HEK293 (cell line): ENCODE data around the gene IRX2.

Experiments
- CTCF ChIA-PET: fragments of 350-600 bp; formaldehyde crosslinking; extraction: SDS; loops from one replicate; lab custom pipeline; 2021; ENCODE audit warnings: antibody characterized with exemption; lab: Yijun Ruan, JAX
- POLR2A ChIA-PET: fragments of 300-600 bp; formaldehyde crosslinking; extraction: SDS; loops from one replicate; lab custom pipeline; 2020; ENCODE audit warnings: antibody characterized with exemption, inconsistent platforms; lab: Yijun Ruan, JAX
- H3K27ac ChIP-seq: fragments of 200-500 bp; sonication (Bioruptor generic); 2 replicates; pipeline ENCODE4 v1.5.1; 2014; ENCODE audit warnings: low read depth, low read length, control low read depth, inconsistent platforms; ENCODE audit errors: extremely low read depth
- H3K36me3 ChIP-seq, 2 experiments: fragments of 200-500 bp in 1 of 2; sonication (Bioruptor generic) in 1 of 2; 1 replicate in 1 of 2; 2 replicates in 1 of 2; pipeline ENCODE4 v1.5.1; 2014 to 2017; ENCODE audit warnings: inconsistent platforms in 2 of 2, low read length in 2 of 2; ENCODE audit not compliant: control insufficient read depth in 2 of 2, insufficient read depth in 1 of 2
- H3K4me1 ChIP-seq: fragments of 200-500 bp; sonication (Bioruptor generic); 2 replicates; pipeline ENCODE4 v1.5.1; 2014; ENCODE audit warnings: mild to moderate bottlenecking, low read length, inconsistent platforms; ENCODE audit not compliant: control insufficient read depth, insufficient read depth
- H3K4me3 ChIP-seq: 2 replicates; pipeline ENCODE4 v1.5.1; 2011; ENCODE audit warnings: low read depth, mild to moderate bottlenecking, control low read depth, low read length, moderate library complexity
- H3K9me3 ChIP-seq: fragments of 200-500 bp; sonication (Bioruptor generic); 2 replicates; pipeline ENCODE4 v1.5.1; 2014; ENCODE audit warnings: low read depth, low read length, inconsistent platforms; ENCODE audit not compliant: control insufficient read depth, insufficient read depth
- EGR2 ChIP-seq: fragments of 450-650 bp; formaldehyde crosslinking; IDR thresholded peaks from 2 replicates; pipeline ENCODE4 v1.5.1; 2016; ENCODE audit warnings: low read depth, missing biosample characterization, missing genetic modification characterization
- GLIS1 ChIP-seq: fragments of 450-650 bp; formaldehyde crosslinking; IDR thresholded peaks from 2 replicates; pipeline ENCODE4 v1.5.1; 2016; ENCODE audit warnings: missing biosample characterization, missing genetic modification characterization
- PBX3 ChIP-seq: sonication (generic); formaldehyde crosslinking; IDR thresholded peaks from 2 replicates; pipeline ENCODE4 v1.8.1; 2022; ENCODE audit warnings: mild to moderate bottlenecking, moderate library complexity, missing genetic modification reagents
- ZBTB17 ChIP-seq: fragments of 450-650 bp; formaldehyde crosslinking; IDR thresholded peaks from 2 replicates; pipeline ENCODE4 v1.5.1; 2016; ENCODE audit warnings: missing biosample characterization, missing genetic modification characterization
- ZBTB7A ChIP-seq: fragments of 450-650 bp; formaldehyde crosslinking; IDR thresholded peaks from 2 replicates; pipeline ENCODE4 v1.5.1; 2016; ENCODE audit warnings: low read depth, missing biosample characterization, missing genetic modification characterization
- ZFHX2 ChIP-seq: fragments of 450-650 bp; formaldehyde crosslinking; conservative IDR thresholded peaks from 2 replicates; pipeline ENCODE4 v1.5.1; 2016; ENCODE audit warnings: missing biosample characterization, missing genetic modification characterization
- ZNF121 ChIP-seq: fragments of 450-650 bp; formaldehyde crosslinking; IDR thresholded peaks from 2 replicates; pipeline ENCODE4 v1.5.1; 2016; ENCODE audit warnings: missing biosample characterization, missing genetic modification characterization
- ZNF274 ChIP-seq, 2 experiments: fragments of 200-500 bp in 1 of 2; fragments of 450-650 bp in 1 of 2; sonication (Bioruptor generic) in 1 of 2; formaldehyde crosslinking in 1 of 2; IDR thresholded peaks; 2 replicates each; pipeline versions ENCODE4 v1.5.1 to v1.6.1; 2014 to 2016; ENCODE audit warnings: borderline replicate concordance in 1 of 2, inconsistent platforms in 1 of 2, low read length in 1 of 2, missing biosample characterization in 1 of 2, missing genetic modification characterization in 1 of 2
- ZNF394 ChIP-seq: fragments of 450-650 bp; formaldehyde crosslinking; IDR thresholded peaks from 2 replicates; pipeline ENCODE4 v1.5.1; 2016; ENCODE audit warnings: missing biosample characterization, missing genetic modification characterization, mild to moderate bottlenecking, moderate library complexity, borderline replicate concordance
- ZNF555 ChIP-seq: fragments of 450-650 bp; formaldehyde crosslinking; conservative IDR thresholded peaks from 2 replicates; pipeline ENCODE4 v1.5.1; 2017; ENCODE audit warnings: missing biosample characterization, mild to moderate bottlenecking, missing genetic modification characterization, inconsistent platforms
- ZNF610 ChIP-seq: fragments of 450-650 bp; formaldehyde crosslinking; IDR thresholded peaks from 2 replicates; pipeline ENCODE4 v1.5.1; 2016; ENCODE audit warnings: missing biosample characterization, missing genetic modification characterization, borderline replicate concordance
- ZNF621 ChIP-seq: fragments of 450-650 bp; formaldehyde crosslinking; IDR thresholded peaks from 2 replicates; pipeline ENCODE4 v1.5.1; 2017; ENCODE audit warnings: missing biosample characterization, missing genetic modification characterization
- ZNF624 ChIP-seq: fragments of 450-650 bp; formaldehyde crosslinking; IDR thresholded peaks from 2 replicates; pipeline ENCODE4 v1.5.1; 2017; ENCODE audit warnings: missing biosample characterization, missing genetic modification characterization
- ZNF692 ChIP-seq: fragments of 450-650 bp; formaldehyde crosslinking; IDR thresholded peaks from 2 replicates; pipeline ENCODE4 v1.5.1; 2016; ENCODE audit warnings: missing biosample characterization, missing genetic modification characterization
- TF ChIP-seq, protein P1 (sequence below): fragments of 450-650 bp; formaldehyde crosslinking; IDR thresholded peaks from 2 replicates; pipeline ENCODE4 v1.5.1; 2016; ENCODE audit warnings: missing biosample characterization, missing genetic modification characterization
- TF ChIP-seq, protein P2 (sequence below): fragments of 450-650 bp; formaldehyde crosslinking; IDR thresholded peaks from 2 replicates; pipeline ENCODE4 v1.5.1; 2016; ENCODE audit warnings: missing biosample characterization, missing genetic modification characterization

Gene IRX2

DNA sequence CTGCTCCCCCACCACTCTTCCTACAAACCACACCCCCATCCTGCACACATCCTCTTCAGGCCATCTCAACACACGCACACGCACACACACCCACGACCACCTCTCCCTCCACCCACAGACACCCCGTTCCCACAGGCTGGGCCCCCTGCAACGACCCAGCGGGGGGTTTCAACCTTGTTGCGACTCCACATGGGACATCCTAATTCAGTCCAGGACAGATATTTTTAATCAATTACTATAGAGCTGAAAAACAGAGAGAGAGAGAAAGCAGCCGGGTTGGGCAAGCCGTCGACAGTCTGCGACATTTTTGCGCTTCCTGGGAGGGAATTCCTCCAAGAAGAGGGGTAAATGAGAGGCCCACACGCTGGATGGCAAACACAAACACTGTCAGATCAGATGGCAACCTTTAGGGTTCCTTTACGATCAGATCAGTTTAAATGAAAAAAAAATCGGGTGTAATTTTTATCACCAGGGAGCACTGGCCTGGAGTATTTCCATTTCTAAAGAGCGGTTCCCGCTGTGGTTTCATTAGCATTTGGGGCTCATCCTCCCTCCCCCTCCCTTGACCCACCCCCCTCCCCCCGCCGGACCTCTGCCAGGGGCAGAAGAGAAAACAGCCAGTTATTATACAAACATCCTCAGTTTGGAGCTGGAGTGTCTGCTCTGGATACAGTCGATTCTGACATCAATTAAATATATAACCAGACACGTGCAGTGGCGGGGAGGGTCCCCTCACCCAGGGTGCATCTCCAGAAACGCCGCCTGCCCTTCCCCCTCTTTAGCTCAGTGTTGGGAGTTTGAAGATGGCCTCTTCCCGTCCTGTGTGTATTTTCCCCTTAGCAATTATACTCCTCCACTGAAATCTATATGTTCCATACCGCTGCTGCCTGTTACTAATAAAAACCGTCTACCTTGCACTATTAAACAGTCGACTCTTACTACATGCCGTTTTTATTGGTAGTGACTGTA, 2.3 kb upstream of the IRX2 start:
- ChIA-PET CTCF (interaction anchor here (0.6 kb wide), 1 partner anchor 10 kb away, joined by 3 read pairs; no protein-coding TSS in a partner anchor), POLR2A (no interaction called here)
- Histone ChIP-seq H3K27ac (no peak overlapping the region), H3K4me3 (no peak overlapping the region), H3K36me3 (no peaks in the 10 kb centered on the region), H3K4me1 (no peaks in the 10 kb centered on the region), H3K9me3 (no peaks in the 10 kb centered on the region; the same call in 1 of the 2 replicates)
- peak; percentile 57 for TF ChIP-seq ZFHX2 (tag by site-specific recombination)
- peak; percentile 71 for TF ChIP-seq EGR2 (tag by site-specific recombination)
- TF ChIP-seq ZNF274 (IDR thresholded peaks at IDR 0.05; ENCODE audit: low read length), result no peak
- no peak for TF ChIP-seq ZNF274 (tag by site-specific recombination; IDR thresholded peaks at IDR 0.05; ENCODE audit: borderline replicate concordance)

GRCh38 chr5:2752821-2753439, 1.5 kb upstream of the IRX2 start:
- no peaks in the 10 kb centered on the region; the same call in 1 of the 2 replicates for H3K9me3 ChIP-seq
- CTCF ChIA-PET, result no interaction called here
- H3K27ac ChIP-seq, result no peak overlapping the region
- no peaks in the 10 kb centered on the region for H3K4me1 ChIP-seq
- no peak for TF ChIP-seq ZNF621 (tag by site-specific recombination)
- TF ChIP-seq GLIS1 (tag by site-specific recombination), result no peak
- POLR2A ChIA-PET, result no interaction called here
- no peak overlapping the region for H3K4me3 ChIP-seq
- no peaks in the 10 kb centered on the region for H3K36me3 ChIP-seq

DNA sequence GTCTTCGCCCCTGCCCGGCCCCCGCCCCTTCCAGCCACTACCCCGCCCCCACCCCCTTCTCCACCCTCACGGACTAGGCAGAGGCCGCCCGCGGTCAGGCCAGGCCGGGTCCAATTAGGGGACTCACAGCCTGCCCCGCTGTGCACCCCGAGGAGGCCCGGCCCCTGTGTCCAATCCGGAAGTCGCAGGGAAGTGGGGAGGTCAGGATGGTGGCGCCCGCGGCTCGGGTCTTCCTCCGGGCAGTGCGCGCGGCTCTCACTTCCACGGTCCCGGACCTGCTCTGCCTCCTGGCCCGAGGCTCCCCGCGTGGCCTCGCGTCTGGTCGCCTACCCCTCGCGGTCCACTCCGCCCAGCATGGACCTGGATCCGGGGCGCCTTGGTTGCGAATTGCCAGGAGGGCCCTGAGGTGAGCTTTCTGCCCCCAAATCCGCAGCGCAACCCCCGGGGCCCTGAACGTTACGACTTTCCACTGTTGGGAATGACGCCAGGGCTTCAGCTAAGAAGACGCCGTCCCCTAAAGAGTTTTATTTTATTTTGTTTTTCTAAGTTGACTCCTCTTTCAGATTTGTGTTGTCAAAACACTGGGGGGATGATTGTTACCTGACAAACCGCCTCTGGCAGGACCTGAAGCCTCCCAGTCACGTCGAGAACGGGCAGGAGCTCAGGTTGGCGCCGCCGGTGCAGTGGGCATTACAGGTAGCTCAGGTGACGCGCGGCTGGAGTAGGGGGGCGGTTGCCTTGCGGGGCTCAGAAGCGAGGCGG, 763 bp upstream of the IRX2 start:
- Histone ChIP-seq H3K9me3 (no peaks in the 10 kb centered on the region; the same call in 1 of the 2 replicates), H3K36me3 (no peaks in the 10 kb centered on the region), H3K4me3 (no peak overlapping the region; the same call in 1 of the 2 replicates), H3K4me1 (no peaks in the 10 kb centered on the region), H3K27ac (no peak overlapping the region)
- TF ChIP-seq ZNF121, result no peak
- ChIA-PET CTCF (no interaction called here), POLR2A (no interaction called here)

DNA sequence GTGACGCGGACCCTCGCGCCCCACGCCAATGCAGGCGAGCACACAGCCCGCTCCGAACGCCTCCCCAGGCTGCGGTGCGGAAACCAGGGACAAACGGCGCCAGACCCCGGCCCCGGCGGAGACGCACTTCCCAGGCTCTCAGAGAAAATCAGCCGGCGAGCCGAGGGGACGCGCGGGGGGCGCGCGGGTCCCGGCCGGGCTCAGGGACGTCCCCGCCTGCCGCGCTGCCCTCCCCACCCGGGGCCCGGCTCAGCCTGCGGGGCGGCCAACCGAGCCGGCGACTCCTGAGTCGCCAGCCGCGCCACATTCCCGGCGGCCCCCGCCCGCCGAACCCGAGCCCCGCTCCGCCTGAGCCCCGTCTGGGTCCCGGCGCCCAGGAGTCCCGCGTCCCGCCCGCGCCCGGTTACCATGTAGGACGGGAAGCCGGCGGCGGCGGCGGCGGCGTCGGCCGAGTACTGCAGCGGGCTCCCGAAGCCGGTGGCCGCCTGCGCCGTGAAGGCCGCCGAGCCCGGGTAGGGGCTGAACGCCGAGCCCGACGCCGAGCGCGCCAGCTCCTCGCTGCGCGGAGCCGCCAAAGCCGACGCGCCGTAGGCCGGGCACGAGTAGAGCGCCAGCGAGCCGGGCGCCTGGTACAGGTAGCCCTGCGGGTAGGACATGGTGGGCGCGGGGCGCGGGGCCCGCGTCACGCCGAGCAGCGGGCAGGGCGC, 566 bp downstream of the IRX2 start:
- ChIA-PET POLR2A (no interaction called here), CTCF (no interaction called here)
- Histone ChIP-seq H3K9me3 (no peaks in the 10 kb centered on the region; the same call in 1 of the 2 replicates), H3K4me3 (no peak overlapping the region), H3K36me3 (no peaks in the 10 kb centered on the region), H3K27ac (no peak overlapping the region), H3K4me1 (no peaks in the 10 kb centered on the region)
- TF ChIP-seq ZNF555 (tag by site-specific recombination), result no peak
- TF ChIP-seq ZNF624 (tag by site-specific recombination), result no peak
- TF ChIP-seq ZBTB17 (tag by site-specific recombination), result no peak
- TF ChIP-seq, protein P1, sequence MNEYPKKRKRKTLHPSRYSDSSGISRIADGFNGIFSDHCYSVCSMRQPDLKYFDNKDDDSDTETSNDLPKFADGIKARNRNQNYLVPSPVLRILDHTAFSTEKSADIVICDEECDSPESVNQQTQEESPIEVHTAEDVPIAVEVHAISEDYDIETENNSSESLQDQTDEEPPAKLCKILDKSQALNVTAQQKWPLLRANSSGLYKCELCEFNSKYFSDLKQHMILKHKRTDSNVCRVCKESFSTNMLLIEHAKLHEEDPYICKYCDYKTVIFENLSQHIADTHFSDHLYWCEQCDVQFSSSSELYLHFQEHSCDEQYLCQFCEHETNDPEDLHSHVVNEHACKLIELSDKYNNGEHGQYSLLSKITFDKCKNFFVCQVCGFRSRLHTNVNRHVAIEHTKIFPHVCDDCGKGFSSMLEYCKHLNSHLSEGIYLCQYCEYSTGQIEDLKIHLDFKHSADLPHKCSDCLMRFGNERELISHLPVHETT (tag by site-specific recombination), result no peak
- no peak for TF ChIP-seq PBX3 (CRISPR knock-in tag)
- no peak for TF ChIP-seq ZNF394 (tag by site-specific recombination)
- TF ChIP-seq ZNF692 (tag by site-specific recombination), result no peak
- TF ChIP-seq ZBTB7A (tag by site-specific recombination), result no peak
- TF ChIP-seq ZNF610 (tag by site-specific recombination), result no peak
- TF ChIP-seq, protein P2, sequence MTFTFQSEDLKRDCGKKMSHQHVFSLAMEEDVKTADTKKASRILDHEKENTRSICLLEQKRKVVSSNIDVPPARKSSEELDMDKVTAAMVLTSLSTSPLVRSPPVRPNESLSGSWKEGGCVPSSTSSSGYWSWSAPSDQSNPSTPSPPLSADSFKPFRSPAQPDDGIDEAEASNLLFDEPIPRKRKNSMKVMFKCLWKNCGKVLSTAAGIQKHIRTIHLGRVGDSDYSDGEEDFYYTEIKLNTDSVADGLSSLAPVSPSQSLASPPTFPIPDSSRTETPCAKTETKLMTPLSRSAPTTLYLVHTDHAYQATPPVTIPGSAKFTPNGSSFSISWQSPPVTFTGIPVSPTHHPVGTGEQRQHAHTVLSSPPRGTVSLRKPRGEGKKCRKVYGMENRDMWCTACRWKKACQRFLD (tag by site-specific recombination), result no peak
